ENCODE data around the gene TGFB2.

- no peak for TF ChIP-seq POLR2A (IDR thresholded peaks at IDR 0.05)
- TF ChIP-seq CTCF (IDR thresholded peaks at IDR 0.05), result no peak
These were observed 88.6 kb downstream of the TGFB2 start for GRCh38 chr1:218433744-218434143.

Data from thyroid gland (tissue), 4 donors.